ENCODE results near the gene BNC2. TPM values are rescaled to one million over a fixed set of nuclear protein-coding genes. Genes with fewer than 3 reads are reported as not detected.

BNC2 gene
- total RNA-seq, 1 experiment from 2014 or later: 2.9 TPM

DNA sequence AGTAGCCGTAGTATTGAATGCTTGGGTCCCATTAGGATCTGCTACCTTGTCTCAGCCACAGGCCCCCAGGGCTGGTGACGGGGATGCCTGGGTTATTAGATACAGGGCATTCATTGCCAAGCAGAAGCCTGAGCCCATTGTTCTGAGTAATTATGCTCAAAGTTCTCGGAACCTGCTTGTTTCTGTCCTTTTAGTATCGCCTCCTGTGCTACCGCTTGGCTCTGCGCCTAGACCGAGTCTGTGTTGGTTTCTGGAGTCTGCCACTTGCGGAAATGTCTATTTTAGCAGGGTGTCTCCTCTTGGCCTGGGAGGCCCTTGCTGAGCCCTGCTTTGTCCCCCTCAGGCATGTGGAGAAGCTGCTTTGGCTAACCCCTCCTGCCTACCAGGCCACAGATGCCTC lies 506.1 kb downstream of the BNC2 start:
- H2AFZ ChIP-seq: no peak overlapping the region
- no peaks in the 10 kb centered on the region for H3K9me2 ChIP-seq (ENCODE audit: insufficient read depth)
- intact Hi-C loops (cut with micrococcal nuclease; ENCODE audit: unreplicated experiment): no loop called here
- no peak overlapping the region for H3K27ac ChIP-seq
- H3K9me3 ChIP-seq (ENCODE audit: insufficient read depth, low read depth): no peaks in the 10 kb centered on the region
- no peaks in the 10 kb centered on the region for H3K27me3 ChIP-seq (ENCODE audit: insufficient read depth, low read depth)
- H3K4me1 ChIP-seq (replicated peaks; ENCODE audit: insufficient read depth): peaks cover 27% of the 10 kb centered on the region
- BruUV-seq (replicated peaks): no TSS peak
- no peaks in the 10 kb centered on the region for H3K79me2 ChIP-seq (ENCODE audit: low read depth)
- ChIA-PET CTCF (no interaction called here), POLR2A (ENCODE audit: unreplicated experiment) (interaction anchor here (0.6 kb wide), 1 partner anchor 29 kb away, joined by 6 read pairs; no protein-coding TSS in a partner anchor)
- no peak overlapping the region for H3K4me2 ChIP-seq
- no peak for TF ChIP-seq EZH2 (IDR thresholded peaks at IDR 0.05; ENCODE audit: low read depth)
- TF ChIP-seq, protein P1, sequence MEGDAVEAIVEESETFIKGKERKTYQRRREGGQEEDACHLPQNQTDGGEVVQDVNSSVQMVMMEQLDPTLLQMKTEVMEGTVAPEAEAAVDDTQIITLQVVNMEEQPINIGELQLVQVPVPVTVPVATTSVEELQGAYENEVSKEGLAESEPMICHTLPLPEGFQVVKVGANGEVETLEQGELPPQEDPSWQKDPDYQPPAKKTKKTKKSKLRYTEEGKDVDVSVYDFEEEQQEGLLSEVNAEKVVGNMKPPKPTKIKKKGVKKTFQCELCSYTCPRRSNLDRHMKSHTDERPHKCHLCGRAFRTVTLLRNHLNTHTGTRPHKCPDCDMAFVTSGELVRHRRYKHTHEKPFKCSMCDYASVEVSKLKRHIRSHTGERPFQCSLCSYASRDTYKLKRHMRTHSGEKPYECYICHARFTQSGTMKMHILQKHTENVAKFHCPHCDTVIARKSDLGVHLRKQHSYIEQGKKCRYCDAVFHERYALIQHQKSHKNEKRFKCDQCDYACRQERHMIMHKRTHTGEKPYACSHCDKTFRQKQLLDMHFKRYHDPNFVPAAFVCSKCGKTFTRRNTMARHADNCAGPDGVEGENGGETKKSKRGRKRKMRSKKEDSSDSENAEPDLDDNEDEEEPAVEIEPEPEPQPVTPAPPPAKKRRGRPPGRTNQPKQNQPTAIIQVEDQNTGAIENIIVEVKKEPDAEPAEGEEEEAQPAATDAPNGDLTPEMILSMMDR (conservative IDR thresholded peaks at IDR 0.05): no peak
- DNase-seq: no peak
- H3F3A ChIP-seq (ENCODE audit: insufficient read depth, low read depth): peaks cover 16% of the 10 kb centered on the region
- H3K36me3 ChIP-seq (ENCODE audit: low read depth): no peaks in the 10 kb centered on the region
- H3K4me3 ChIP-seq: no peak overlapping the region
- no peaks in the 10 kb centered on the region for H4K20me1 ChIP-seq (ENCODE audit: insufficient read depth)

DNA sequence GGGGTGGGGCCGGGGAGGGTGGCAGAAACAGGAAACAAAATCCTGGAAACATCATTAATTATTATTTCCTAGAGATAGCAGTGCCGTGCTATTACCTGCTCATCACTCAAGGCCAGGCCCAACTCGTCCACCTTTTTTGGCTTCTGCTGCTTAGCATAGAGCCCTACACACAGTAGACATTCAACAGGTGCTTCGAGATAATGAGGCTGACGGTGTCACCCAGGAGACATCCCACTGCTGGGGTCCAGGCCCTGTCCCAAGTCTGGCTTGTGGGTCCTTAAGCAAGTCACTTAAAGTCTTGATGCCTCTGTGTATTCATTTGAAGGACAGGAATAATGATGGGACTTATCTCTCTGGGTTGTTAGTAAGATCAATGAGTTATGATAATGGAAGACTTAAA lies 506.6 kb downstream of the BNC2 start:
- Histone ChIP-seq H3K27me3 (ENCODE audit: insufficient read depth, low read depth) (no peaks in the 10 kb centered on the region), H3K9me2 (ENCODE audit: insufficient read depth) (no peaks in the 10 kb centered on the region), H3K79me2 (ENCODE audit: low read depth) (no peaks in the 10 kb centered on the region), H4K20me1 (ENCODE audit: insufficient read depth) (no peaks in the 10 kb centered on the region), H3K27ac (no peak overlapping the region), H3K9me3 (ENCODE audit: insufficient read depth, low read depth) (no peaks in the 10 kb centered on the region), H3K4me2 (no peak overlapping the region), H3K36me3 (ENCODE audit: low read depth) (no peaks in the 10 kb centered on the region), H3K4me3 (no peak overlapping the region), H3K4me1 (replicated peaks; ENCODE audit: insufficient read depth) (peaks cover 22% of the 10 kb centered on the region), H2AFZ (no peak overlapping the region), H3F3A (ENCODE audit: insufficient read depth, low read depth) (peaks cover 14% of the 10 kb centered on the region)
- TF ChIP-seq EZH2 (IDR thresholded peaks at IDR 0.05; ENCODE audit: low read depth): no peak
- TF ChIP-seq, protein P1 (conservative IDR thresholded peaks at IDR 0.05): no peak
- DNase-seq: no peak
- ChIA-PET POLR2A (ENCODE audit: unreplicated experiment) (interaction anchor here (0.6 kb wide), 1 partner anchor 28 kb away, joined by 6 read pairs; no protein-coding TSS in a partner anchor), CTCF (no interaction called here)
- intact Hi-C loops (cut with micrococcal nuclease; ENCODE audit: unreplicated experiment): no loop called here
- no TSS peak for BruUV-seq (replicated peaks)

DNA sequence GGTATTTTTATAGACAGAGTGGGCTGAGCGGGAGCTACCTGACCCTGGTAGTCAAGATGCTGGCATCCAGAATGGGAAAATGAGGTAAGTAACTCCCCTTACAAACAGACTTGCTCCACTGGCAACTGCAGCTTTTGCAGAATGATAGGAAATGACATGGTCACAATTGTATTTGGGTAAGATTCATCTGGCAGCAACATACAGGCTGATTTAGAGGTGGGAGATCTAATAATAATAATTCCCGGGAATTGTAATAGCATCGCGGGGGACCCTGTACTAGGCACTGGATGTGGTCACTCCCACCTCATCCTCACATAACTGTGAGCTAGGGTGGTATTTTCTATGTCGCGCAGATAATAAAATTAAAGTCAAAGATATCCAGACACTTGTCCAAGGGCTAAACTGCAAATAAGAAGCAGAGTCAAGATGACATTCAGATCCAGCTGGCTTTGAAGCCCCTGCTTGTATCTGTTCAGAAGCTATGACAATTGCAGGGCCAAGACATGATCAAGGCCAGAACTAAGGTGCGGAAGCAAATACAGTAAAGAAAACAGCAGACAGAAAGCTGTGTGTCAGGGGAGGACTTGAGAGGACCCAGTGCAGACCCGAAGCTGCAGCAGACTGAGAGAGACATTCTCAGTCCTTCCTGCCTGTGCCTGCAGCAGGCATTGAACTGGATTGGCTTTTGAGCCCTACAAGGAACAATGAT lies 507.2 kb downstream of the BNC2 start:
- no peaks in the 10 kb centered on the region for H4K20me1 ChIP-seq (ENCODE audit: insufficient read depth)
- DNase-seq: no peak
- no peak for TF ChIP-seq EZH2 (IDR thresholded peaks at IDR 0.05; ENCODE audit: low read depth)
- TF ChIP-seq, protein P1 (conservative IDR thresholded peaks at IDR 0.05): no peak
- no peak overlapping the region for H3K27ac ChIP-seq
- no peaks in the 10 kb centered on the region for H3K9me2 ChIP-seq (ENCODE audit: insufficient read depth)
- POLR2A ChIA-PET (ENCODE audit: unreplicated experiment): no interaction called here
- no peak overlapping the region for H3K4me3 ChIP-seq
- H3F3A ChIP-seq (ENCODE audit: insufficient read depth, low read depth): peaks cover 7% of the 10 kb centered on the region; the same call in 1 of the 2 replicates
- no peaks in the 10 kb centered on the region for H3K79me2 ChIP-seq (ENCODE audit: low read depth)
- BruUV-seq (replicated peaks): no TSS peak
- CTCF ChIA-PET: no interaction called here
- no peak overlapping the region for H2AFZ ChIP-seq
- H3K36me3 ChIP-seq (ENCODE audit: low read depth): no peaks in the 10 kb centered on the region
- H3K27me3 ChIP-seq (ENCODE audit: insufficient read depth, low read depth): no peaks in the 10 kb centered on the region
- H3K4me1 ChIP-seq (replicated peaks; ENCODE audit: insufficient read depth): peaks cover 16% of the 10 kb centered on the region
- intact Hi-C loops (cut with micrococcal nuclease; ENCODE audit: unreplicated experiment): no loop called here
- H3K9me3 ChIP-seq (ENCODE audit: insufficient read depth, low read depth): no peaks in the 10 kb centered on the region
- no peak overlapping the region for H3K4me2 ChIP-seq

Data from PC-9 (cell line).